GM21619 (cell line): ENCODE results near the gene IL36B.
"Not testable (repeated sequence)": the region's sequence is repeated elsewhere in the genome, so short reads cannot be mapped to it uniquely, and the experiment has no call there.

ENCODE experiments used
- ATAC-seq: cut with Tn5 transposase; IDR thresholded peaks from one replicate; pipeline ENCODE4 v1.9.1; 2021; ENCODE audit not compliant: unreplicated experiment

IL36B gene

DNA sequence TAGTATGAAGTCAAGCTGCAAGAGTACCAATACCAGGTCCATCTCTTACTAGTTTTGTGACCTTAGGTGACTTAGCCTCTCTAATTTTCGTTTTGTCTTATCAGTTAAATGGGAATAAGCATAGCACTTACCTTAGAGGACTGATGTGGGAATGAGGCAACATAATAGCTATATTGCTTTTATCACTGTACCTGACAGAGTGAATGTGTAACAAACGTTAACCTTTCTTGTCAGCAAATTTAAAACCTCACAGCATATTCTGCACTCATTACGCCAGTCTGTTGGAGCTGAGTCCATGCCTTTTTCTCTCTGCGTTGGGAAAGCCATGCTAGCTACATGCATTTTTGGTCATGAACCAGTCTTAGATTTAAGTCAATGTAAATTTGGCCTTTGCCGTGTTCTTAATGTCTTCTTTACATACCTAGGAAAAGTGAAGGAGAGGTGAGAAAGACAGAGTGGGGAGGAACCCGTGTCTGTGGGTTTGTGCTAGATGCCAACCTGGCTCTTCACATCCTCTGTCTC lies at the start of gene IL36B:
Gene IL36B, minus strand, starts transcription at position 472 of the 522 bp plus-strand sequence.
- no peak for ATAC-seq

DNA sequence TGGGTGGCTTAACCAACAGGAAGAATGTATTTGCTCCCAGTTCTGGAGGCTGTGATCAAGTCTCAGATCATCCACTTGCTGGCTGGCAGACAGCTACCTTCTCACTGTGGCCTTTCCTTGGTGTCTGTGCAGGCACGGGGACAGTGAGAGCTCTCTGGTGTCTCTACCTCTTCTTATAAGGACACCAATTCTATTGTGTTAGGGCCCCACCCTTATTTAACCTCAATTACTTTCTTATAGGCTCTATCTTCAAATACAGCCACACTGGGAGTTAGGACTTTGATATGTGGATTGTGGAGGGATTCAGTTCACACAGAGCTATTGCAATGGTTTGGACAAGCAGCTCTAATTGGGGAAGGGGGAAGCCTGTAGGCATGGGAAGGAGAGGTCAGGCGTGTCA lies 49.5 kb upstream of the IL36B start:
- ATAC-seq: no peak

DNA sequence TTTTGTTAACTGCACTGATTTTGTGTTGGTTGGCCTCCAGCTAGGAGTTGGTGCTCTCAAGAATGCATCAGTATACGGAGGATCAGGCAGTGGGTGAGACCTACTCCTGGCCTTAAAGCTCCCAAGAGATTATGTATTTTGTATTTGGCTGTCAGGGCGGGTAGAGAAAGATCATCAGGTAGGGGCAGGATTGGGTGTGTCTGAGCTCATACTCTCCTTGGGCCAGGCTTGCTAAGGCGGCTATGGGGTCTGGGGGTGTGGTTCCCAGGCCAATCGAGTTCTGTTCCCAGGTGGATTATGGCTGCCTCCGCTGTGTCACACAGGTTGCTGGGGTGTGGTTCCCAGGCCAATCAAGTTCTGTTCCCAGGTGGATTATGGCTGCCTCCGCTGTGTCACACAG lies 45.9 kb upstream of the IL36B start:
- no peak for ATAC-seq

DNA sequence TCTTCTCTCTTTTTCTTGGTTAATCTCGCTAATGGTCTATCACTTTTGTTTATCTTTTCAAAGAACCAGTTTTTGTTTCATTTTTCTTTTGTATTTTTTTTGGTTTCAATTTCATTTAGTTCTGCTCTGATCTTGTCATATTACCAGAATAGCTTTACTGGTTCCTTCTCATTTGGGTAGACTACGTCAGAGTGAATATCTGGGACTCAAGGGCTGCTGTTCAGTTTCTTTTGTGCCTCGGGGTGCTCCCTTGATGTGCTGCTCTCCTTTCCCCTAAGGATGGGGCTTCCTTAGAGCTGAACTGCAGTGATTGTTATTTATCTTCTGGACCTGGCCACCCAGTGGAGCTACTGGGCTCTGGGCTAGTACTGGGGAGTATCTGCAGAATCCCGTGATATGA lies 45.4 kb upstream of the IL36B start:
- ATAC-seq: peak; percentile 56

DNA sequence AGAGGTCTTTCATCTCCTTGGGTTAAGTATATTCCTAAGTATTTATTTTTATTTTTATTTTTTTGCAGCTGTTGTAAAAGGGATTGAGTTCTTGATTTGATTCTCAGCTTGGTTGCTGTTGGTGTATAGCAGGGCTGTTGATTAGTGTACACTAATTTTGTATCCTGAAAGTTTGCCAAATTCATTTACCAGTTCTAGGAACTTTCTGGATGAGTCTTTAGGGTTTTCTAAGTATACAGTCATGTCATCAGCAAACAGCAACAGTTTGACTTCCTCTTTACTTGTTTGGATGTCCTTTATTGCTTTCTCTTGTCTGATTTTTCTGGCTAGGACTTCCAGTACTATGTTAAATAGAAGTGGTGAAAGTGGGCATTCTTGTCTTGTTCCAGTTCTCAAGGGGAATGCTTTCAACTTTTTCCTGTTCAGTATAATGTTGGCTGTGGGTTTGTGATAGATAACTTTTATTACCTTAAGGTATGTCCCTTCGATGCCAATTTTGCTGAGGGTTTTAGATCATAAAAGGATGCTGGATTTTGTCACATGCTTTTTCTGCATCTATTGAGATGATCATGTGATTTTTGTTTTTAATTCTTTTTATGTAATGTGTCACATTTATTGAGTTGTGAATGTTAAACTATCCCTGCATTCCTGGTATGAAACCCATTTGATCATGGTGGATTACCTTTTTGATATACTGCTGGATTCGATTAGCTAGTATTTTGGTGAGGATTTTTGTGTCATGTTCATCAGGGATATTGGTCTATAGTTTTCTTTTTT lies 44.4 kb upstream of the IL36B start:
- ATAC-seq: not testable (repeated sequence)

DNA sequence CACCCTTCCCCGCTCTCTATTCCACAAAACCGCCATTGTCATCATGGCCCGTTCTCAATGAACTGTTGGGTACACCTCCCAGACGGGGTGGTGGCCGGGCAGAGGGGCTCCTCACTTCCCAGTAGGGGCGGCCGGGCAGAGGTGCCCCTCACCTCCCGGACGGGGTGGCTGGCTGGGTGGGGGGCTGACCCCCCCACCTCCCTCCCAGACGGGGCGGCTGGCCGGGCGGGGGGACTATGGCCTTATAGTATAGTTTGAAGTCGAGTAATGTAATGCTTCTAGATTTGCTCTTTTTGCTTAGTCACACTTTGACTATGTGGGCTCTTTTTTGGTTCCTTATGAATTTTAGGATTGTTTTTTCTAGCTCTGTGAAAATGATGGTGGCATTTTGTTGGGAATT lies 43.6 kb upstream of the IL36B start:
- not testable (repeated sequence) for ATAC-seq

DNA sequence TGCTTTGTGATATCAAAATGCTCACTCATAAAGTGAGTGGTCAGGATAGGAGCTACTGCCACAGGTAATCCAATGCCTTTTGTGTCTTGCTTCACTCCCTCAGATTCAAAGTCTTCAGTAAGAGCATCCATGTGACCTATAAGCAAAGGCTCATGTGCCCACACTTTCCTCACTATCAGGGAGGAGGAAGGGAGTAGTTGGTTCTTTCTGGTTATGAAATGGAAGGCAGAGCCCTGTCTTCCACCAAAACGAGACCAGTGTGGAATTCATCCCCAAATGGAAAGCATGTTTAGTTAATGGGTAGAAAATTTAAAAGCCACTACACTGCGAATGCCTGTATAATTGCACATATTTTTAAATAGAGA lies 40.9 kb upstream of the IL36B start:
- no peak for ATAC-seq

DNA sequence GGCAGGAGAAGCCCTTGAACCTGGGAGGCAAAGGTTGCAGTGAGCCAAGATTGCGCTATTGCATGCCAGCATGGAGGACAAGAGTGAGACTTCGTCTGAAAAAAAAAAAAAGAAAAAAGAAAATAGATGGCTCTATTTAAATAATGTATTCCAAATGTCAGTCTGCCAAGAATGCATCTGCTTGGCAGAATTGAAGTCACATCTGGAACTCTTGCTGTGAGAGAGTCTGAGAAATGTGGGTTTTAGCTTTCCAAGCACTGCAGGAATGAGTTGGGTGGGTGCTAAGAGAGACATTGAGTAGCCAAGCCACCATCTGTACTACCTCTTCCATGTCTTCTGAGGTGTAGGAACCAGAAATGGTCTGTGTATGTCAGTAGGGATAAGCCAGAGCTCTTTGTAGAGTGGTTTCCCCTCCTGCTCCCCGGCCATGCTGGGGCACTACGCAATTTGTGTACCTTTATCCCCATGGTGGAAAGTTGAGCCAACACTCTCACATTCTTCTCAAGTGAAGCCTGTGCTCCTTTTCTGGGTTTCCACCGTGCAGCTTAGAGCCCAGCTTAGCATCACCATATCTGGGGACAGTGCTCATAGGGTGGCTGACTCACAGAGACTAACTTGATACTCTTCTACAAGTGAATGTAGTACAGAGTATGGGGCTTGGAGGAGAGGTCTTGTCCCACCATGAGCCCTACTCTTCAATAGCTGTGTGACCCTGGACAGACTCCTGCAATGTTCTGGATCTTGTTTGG lies 40.4 kb upstream of the IL36B start:
- ATAC-seq: no peak

DNA sequence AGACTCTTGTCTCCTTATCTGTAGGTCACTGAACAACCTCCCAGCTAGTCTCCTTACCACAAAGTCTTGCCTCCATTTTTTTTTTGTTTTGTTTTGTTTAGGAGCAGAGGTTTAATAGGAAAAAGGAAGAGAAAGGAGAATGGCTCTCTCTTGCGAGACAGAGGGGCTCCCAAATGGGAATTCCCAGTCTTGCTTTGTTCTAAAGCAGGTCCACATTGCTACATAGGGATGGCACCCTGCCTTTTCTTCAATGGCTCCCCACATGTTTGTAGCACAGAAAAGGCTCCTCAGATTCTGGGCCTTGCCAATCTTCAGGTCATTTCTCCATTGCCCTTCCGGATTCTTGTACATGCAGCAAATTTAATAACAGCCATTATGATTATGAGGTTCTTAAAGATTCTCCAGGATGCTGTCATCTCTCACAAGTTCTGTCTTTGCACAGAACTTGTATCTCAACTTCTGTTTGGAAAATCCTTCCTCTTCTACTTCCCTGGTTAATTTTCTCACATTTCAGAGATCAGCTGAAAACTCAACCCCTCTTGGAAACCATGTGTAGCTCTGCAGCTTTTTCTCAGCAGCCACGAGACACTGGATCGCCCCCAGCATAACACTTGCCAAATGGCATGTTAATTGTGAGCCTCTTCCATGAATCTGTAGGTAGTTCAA lies 38.7 kb upstream of the IL36B start:
- ATAC-seq: no peak

DNA sequence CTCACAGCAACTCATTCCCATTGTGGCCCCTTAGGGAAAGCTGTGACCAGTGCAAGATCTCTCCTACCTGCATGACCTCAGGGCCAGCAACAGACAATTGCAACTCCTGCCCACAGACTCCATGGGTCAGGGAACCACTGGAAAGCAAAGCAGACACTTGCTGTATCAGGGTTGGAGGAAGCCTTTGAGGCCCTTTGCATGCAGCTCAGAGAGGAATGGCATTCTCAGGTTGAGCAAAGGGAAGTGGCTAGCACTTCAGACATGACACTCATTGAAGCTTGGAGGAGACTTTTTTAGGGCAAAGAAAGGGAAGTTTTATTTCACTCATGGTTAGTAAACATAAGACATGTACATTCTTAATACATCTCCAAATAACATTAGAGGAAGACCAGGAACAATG lies 37.2 kb upstream of the IL36B start:
- ATAC-seq: no peak

DNA sequence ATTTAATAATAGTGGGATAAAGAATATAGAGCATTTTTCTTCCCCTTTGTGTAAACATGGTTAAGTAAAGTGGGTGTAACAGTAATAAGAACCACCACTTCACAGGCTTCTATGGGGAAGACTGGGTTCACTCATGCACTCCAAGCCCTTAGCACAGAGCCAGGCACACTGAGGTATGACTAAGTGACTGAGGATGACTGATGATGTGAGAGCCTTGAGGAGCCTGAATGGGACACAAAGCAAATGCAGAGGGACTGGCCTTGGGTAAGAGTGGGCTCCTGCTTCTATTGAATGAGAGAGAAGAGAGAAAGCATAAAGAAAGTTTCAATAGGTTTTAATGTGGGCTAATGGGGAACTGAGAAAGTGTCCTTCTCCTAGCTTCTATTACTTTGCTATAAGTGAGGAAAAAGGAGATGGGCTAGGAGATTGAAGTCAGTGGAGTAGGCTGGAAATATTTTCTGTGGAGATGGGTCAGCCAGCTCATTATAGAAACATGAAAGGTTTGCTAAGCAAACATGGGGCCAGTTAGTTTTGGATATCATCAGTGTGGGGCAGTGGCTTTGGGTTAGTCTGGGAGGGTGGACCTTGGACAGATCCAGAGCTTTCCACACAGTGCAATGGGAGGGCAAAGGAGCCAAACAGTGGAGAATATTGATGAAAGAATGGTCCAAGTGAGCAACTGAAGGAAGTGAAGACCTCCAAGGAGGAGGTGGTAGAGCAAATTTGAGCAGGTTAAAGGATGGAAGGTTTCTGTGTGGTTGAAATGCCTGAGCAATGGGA lies 35.7 kb upstream of the IL36B start:
- ATAC-seq: no peak

DNA sequence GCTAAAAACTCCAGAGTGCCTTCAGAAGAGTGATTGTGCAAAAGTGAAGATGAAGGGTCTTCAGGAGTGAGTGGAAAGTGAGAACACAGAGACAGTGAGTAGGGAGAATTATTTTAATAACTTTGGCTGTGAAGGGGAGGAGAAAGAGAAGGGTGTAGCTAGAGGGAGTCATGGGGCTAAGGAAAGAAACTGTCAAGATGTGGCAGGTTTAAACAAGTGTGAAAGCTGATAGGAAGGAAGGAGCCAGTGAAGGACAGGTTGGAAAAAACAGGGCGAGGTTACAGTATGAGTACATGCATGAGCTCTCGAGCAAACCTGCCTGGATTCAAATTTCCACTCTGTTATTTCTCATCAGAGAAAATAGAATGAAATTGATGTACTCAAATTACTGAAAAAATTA lies 32.9 kb upstream of the IL36B start:
- no peak for ATAC-seq

DNA sequence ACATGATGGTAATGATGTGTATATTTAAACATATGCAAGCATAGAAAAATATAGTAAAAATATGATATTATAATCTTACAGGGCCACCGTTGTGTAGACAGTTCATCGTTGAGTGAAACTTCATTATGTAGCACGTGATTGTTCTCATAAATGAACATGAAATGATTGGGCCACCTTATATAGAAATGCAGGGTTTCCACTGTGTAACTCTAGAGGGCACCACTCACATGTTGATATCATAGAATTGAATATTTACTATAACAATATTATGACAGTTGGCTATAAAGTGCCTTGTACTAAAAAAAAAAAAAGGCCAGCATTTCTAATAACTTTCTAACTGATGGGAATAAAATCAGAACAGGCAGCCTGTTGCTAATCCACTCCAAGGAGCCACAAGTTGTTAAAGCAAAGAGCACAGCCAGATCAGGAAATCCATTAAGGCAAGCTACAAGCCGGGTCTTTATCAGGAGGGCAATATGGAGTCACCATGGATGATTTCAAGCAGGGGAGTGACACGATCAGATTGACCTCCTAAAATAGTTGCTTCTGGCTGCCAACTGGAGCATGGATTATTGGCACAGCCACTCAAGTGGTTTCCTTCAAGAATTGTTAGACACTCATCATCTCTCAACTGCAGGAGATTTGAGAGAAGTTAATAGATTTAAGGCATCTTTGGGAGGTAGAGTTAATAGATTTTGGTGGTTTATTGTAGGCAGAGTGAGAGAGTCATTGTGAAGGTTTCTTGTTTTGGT lies 31.8 kb upstream of the IL36B start:
- ATAC-seq: no peak

DNA sequence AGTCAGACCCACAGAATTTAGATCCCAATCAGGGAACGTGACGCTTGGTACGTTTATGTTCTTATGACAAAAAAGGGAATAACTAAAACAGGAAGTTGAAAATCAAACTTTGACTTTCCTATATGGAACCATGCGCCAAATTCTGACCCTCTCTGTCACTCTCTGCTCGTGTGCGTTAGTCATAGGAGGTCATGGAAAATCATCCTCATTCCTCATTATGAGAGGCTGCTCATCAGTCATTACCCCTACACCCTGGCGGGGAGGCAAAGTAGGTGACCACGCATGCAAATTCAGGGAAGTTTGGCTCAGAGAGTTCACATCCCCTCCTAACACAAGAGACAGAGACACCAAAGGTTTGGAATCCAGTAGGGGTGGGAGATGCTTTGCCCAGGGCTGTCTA lies 30.6 kb upstream of the IL36B start:
- no peak for ATAC-seq

DNA sequence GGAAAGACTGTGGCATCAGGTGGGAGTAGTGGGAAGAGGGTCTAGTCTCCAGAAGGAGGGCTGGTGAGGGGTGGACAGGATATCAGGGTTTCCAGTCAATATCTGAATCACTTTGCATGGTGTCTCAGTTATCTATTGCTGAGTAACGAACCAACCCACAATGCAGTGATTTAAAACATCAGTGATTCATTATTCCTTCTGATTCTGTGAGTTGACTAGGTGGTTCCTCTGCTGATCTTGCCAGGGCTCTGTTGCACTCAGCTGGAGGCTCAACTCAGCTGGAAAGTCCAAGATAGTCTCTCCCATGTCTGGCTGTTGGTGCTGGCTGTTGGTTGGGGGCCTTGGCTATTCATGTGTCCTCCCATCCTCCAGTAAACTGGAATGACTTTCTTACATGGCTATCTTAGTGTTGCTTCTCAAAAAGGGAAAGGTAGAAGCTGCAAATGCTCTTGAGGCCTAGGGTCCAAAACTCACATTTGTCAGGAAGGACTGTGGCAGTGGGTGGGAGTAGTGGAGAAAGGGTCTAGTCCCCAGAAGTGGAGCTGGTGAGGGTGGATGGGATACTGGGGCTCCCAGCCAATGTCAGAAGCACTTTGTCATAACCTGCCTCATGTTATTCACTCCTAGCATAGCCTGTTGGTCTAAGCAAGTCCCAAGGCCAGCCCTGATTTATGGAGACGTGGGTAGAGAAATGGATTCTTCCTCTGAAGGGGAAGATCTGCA lies 29.0 kb upstream of the IL36B start:
- ATAC-seq: no peak

DNA sequence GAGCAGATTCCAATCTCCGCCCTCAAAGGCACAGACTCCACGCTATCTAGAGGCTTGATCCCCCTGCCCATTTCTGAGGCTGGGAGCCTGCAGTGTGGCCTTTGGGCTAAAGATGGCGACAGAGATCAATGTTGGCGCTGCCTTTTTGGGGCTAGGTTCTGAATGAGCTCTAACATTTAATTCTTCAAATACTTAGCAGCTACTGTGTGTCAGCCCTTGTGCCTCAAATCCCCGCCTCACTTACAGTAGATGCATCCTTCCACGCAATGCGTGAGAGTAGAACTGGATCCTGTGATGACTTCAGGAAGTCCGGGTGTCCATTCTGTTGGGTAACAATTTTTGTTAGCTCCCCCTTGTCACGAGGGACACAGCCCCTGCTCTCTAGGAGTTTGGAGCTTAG lies 27.5 kb upstream of the IL36B start:
- no peak for ATAC-seq

DNA sequence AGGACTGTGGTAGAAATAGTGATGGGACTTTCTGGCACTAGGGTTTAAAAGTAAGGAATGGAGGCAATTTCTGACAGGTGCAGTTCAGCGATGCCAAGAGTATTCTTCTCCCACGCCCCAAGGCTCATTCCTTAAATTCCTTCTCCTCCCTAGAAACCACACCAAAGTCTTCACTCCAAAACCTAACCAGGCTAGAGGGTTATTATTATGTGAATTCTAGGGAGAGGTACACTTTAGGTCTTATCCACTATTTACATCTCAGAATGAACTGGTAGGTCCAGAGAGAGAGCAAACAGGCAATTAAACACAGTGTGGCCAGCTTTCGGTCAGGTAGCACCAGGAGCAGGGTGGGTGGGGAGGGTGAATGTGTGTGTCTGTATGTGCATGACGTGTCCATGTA lies 26.5 kb upstream of the IL36B start:
- ATAC-seq: no peak

DNA sequence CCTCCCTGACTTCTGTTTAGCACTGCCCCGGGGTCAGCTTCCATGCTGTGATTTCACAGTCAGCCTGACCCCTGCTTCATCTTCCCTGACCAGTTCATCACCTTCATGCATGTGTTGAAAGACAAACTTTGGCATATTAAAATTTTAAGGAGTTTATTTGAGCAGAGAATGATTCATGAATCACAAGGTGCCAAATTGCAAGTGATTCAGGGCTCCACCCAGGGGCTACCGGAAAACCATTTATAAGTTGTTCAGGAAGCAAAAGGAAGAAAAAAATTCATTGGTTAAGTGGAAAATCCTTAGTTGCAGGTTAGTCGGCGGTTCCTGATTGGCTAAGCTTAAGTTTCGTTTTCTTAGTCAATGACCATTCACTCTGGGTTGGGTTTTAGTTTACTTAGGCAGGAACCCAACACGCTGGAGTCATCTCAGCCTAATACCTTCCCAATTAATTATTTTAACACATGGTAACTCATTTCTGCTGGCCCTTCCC lies 25.7 kb upstream of the IL36B start:
- no peak for ATAC-seq

DNA sequence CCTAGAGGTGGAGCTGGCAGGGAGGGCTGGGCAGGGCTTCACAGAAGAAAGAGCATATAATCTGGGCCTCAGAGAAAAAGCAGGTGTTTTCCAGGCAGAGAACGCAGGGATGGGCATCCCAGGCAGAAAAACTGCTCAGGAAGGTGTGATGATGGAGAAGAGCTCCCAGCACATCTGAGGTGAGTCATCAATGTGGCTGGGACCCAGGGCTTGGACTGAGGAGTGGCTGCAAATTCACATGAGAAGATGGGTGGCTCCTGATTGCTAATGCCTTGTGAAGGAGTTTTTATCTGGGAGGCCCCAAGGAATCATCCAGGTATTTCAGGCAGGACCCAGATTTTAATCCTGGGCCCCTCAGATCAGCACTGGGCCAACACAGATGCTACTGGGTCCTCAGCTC lies 25.3 kb upstream of the IL36B start:
- no peak for ATAC-seq
